Activated CD4-positive, CD25-positive, alpha-beta regulatory T cell treated with anti-CD3 and anti-CD28 coated beads, Interleukin-2, amount 50 U/mL, for 72 hours (primary cell): ENCODE results near the gene HPCAL4.

ENCODE experiments used
- DNase-seq: peaks from one replicate; pipeline ENCODE4 v3.0.0; 2021

Gene HPCAL4

GRCh38 chr1:39646232-39647081 is 44.8 kb downstream of the HPCAL4 start:
- no peak for DNase-seq

GRCh38 chr1:39645411-39646043 is 45.7 kb downstream of the HPCAL4 start:
- DNase-seq: no peak

GRCh38 chr1:39643705-39644104 is 47.5 kb downstream of the HPCAL4 start:
- no peak for DNase-seq

GRCh38 chr1:39642796-39643195 is 48.4 kb downstream of the HPCAL4 start:
- DNase-seq: no peak

GRCh38 chr1:39640861-39641260 is 50.4 kb downstream of the HPCAL4 start:
- DNase-seq: no peak

GRCh38 chr1:39639305-39640130 is 51.7 kb downstream of the HPCAL4 start, which contains the start of gene HEYL:
HEYL (minus strand) TSS chr1:39639643; CDS start chr1:39639625, 18 bp downstream.
- peak; percentile 56 for DNase-seq

GRCh38 chr1:39638965-39639304 is 52.3 kb downstream of the HPCAL4 start:
- no peak for DNase-seq

GRCh38 chr1:39637361-39637760 is 53.9 kb downstream of the HPCAL4 start:
- DNase-seq: no peak

- no peak for DNase-seq
These were observed 55.4 kb downstream of the HPCAL4 start for GRCh38 chr1:39635871-39636210.

GRCh38 chr1:39635205-39635870 is 55.9 kb downstream of the HPCAL4 start:
- no peak for DNase-seq

- DNase-seq: no peak
These were observed 57.8 kb downstream of the HPCAL4 start for GRCh38 chr1:39633422-39633821.

GRCh38 chr1:39632682-39633417 is 58.4 kb downstream of the HPCAL4 start:
- DNase-seq: no peak

- no peak for DNase-seq
These were observed 58.9 kb downstream of the HPCAL4 start for GRCh38 chr1:39632323-39632681.

- no peak for DNase-seq
These were observed 59.6 kb downstream of the HPCAL4 start for GRCh38 chr1:39631361-39632322.

- no peak for DNase-seq
These were observed 62.4 kb downstream of the HPCAL4 start for GRCh38 chr1:39628807-39629350.
